GM18858 (cell line): ENCODE data around the gene RHOF.
"Not testable (repeated sequence)": the region's sequence is repeated elsewhere in the genome, so short reads cannot be mapped to it uniquely, and the experiment has no call there.

Experiments used
- ATAC-seq: cut with Tn5 transposase; IDR thresholded peaks from one replicate; pipeline ENCODE4 v1.9.1; 2021; ENCODE audit not compliant: unreplicated experiment

The RHOF gene

GRCh38 chr12:121776190-121777098 lies 17.0 kb downstream of the RHOF start:
- no peak for ATAC-seq

DNA sequence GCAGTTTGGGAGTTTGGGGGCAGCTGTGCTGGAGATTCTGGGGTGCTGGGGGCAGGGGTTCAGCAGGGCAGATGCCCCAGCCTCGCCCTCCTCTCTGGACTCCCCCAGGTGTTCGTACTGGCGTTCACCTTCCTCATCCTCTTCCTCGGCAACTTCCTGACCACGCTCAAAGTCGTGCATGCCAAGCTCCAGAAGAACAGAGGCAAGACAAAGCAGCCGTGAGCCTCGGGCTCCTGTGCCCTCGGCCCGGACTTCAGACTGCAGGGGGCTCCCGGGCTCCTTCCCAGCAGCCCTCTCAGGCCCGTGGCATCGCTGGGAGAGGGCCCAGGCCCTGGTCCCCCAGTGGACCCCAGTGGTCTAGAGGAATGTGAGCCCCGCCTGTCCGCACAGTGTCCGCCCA lies 18.0 kb downstream of the RHOF start:
- ATAC-seq = no peak

DNA sequence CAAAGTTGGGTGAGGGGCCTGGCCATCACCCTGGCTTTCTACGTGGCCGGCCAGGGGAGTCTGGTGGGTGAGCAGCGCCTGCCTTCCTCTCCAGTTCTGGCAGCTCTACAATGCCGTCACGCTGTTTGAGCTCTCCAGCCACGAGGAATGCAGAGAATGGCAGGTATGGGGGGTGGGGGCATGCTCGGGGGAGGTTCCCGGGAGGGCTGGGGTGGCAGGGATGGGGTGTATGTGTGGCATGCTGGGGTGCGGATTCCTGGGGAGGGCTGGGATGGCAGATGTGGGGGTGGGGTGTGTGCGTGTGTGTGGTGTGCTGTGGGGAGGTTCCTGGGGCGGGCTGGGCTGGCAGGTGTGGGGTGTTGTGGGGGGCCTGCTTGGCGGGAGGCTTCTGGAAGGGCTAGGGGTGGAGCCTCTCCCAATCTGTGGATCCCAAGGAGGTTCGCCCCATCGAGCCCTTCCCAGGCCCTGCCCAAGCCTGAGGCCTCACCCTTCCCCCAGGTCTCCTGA lies 18.5 kb downstream of the RHOF start:
- ATAC-seq = no peak

DNA sequence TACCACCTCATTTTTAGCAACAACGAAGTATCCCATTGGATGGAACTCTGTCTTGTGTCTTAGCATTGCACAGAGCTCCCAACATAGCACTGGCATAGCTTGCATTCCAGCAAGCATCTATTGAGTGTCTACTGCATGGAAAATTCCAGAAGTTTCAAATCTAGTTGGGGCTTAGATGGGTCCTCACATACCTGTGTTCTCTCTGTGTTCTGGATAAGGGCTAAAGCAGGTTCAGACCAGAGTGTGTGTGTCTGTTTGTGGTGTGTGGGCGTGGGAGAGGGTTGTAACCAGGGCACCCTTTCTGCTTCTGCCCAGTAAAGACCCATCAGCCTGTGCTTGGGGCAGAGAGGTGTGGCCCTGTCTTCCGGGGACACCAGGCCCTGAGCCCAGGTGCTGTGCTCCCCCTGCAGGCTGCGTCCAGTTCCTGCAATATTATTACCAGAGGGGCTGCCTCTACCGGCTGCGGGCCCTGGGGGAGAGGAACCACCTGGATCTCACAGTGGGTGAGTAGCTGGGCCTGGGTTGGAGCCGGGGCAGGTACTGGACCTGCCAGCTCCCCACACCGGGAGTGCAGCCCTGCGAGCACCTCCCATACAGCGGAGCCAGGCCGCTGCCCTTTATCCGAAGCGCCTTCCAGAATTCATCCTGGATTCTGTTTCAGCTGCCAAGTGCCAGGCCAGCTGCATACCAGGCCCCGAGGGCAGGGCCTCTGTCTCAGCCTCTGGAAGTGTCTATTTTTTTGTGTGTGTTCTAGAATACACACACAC lies 20.3 kb downstream of the RHOF start:
- no peak for ATAC-seq

DNA sequence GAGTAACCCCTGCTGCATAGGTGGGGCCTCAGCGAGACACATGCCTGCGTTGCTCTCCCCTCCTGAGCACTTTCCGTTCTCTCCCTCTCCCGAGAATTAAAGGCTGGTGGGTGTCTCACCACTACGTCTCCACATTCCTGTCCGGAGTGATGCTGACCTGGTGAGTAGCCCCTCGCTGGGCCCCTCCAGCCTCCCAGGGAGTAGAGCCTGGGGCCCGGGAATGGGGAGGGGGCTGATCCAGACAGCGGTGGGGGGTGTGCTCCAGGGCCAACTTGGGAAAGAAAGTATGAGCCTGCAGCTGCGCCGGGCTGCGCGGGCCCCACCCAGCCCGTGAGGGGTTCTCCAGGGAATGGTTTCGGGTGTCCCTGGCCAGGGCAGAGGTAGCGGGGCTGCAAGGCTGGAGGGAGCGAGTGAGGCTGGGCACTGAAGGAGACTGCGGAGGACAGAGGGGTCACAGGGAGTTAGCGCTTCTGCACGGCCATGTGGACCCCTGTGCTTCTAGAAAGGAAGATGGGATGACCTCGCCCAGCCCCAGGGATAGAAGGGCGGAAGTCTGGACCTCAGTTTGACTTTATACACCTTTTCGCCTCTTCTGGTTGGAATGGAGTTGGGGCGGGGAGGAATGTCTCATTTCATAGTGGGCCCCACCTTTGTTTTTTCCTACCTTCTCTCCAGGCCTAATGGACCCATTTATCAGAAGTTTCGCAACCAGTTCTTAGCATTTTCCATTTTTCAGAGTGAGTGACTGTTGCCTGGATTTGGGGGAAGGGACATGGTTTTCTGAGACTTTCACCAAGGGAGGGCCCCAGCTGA lies 22.5 kb downstream of the RHOF start:
- no peak for ATAC-seq

GRCh38 chr12:121770388-121770787 lies 23.1 kb downstream of the RHOF start:
- ATAC-seq = no peak

- ATAC-seq = no peak
These were observed 23.6 kb downstream of the RHOF start for GRCh38 chr12:121769831-121770301.

DNA sequence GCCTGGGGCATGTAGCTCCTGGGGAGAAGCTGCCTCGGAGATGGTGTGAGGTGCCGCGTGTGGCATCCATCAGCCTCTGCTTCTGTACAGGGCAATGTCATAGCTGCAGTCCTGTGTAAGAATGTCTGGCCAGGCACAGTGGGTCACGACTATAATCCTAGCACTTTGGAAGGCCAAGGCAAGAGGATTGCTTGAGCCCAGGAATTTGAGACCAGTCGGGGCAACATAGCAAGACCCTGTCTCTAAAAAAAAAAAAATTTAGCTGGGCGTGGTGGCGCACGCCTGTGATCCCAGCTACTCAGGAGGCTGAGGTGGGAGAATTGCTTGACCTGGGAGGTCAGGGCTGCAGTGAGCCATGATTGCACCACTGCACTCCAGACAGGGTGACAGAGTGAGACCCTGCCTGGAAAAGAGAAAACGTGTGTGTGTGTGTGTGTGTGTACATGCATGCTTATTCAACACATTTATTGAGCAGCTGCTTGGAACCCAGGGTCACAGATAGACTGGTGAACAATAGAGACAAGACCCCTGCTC lies 24.1 kb downstream of the RHOF start:
- no peak for ATAC-seq

GRCh38 chr12:121767525-121768016 lies 25.9 kb downstream of the RHOF start:
- no peak for ATAC-seq

GRCh38 chr12:121766290-121767039 lies 27.0 kb downstream of the RHOF start:
- ATAC-seq = no peak

- no peak for ATAC-seq
These were observed 27.9 kb downstream of the RHOF start for GRCh38 chr12:121765573-121765972.

DNA sequence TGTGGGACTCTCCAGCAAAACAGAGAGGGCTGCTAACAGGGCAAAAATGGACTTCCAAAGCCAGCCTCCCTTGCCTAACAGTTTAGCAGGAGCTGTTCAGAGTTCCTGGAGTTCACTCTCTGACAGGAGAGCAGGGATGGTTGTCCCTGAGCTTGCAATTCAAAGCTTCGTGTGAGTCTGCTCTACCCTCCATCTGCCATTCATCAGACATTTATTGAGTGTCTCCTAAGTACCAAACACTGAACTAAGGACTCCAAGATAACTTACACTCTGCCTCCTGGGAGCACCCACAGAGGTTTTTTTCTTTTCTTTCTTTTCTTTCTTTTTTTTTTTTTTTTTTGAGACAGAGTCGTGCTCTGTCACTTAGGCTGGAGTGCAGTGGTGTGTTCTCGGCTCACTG lies 28.7 kb downstream of the RHOF start:
- no peak for ATAC-seq

DNA sequence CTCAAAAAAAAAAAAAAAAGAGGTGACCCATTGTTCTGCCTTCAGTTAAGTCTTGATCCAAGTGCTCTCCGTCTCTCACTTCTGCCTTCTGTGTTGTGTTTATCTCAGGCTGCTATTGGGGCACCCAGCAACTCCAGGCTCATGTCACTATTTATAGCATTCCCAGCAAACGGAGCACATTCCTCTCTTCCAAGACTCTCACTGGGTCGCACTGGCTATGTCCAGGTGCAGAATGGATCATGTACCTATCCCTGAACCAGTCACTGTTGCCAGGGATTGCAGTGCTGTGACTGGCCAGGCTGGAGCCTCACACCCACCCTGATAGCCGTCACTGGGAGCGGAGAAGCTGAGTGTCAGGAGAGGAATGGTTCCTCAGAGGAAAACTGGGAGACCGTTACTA lies 31.2 kb downstream of the RHOF start:
- ATAC-seq = no peak

DNA sequence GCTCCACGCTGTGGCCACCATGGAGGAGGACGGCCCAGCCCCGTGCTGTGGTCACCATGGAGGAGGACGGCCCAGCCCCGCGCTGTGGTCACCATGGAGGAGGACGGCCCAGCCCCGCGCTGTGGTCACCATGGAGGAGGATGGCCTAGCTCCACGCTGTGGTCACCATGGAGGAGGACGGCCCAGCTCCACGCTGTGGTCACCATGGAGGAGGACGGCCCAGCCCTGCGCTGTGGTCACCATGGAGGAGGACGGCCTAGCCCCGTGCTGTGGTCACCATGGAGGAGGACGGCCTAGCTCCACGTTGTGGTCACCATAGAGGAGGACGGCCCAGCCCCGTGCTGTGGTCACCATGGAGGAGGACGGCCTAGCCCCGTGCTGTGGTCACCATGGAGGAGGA lies 35.0 kb downstream of the RHOF start:
- ATAC-seq = not testable (repeated sequence)

DNA sequence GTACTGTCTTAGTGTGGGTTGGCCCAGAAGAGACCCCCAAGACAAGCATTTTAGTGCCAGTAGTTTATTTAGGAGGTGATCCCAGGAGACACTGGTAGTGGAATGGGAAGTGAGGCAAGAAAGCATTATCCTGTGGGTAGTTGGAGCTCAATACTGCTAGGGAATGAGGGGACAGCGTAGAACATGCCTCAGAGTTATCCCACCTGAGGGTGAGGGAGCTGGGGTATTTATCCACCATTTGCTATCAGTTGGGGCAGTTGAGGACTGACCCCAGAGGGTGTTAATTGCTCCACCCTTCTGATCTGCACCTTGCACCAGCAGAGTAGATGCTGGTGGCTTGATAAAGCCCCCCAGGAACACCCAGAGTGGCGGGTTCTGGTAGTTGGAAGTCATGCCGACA lies 37.9 kb downstream of the RHOF start:
- ATAC-seq = no peak

GRCh38 chr12:121754836-121755235 lies 38.7 kb downstream of the RHOF start:
- no peak for ATAC-seq

- ATAC-seq = no peak
These were observed 39.6 kb downstream of the RHOF start for GRCh38 chr12:121753844-121754264.

DNA sequence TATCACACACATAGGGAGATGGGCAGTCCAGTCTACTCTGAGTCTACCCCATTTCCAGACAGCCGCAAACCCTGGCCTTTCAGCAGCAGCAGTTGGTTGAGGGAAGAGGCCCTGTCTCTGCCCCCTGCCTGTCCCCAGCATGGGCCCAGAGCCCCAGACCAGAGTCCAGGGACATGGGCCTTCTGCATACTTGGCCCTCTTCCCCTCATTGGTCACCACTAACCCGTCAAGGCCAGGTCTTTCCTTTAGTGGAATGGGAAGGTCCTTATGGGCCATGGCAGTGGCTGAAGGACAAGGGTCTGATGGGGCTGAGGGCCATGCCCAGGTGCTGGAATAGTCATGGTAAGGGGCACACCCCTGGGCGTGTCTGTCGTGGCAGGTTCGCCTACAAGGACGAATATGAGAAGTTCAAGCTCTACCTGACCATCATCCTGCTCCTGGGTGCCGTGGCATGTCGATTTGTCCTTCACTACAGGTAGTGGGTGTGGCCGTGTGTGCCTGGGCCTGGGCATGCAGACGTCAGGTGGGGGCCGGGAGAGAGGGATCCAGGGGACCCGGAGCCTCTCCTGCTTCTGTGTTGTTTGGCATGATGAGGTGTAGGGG lies 41.6 kb downstream of the RHOF start:
- ATAC-seq = no peak

DNA sequence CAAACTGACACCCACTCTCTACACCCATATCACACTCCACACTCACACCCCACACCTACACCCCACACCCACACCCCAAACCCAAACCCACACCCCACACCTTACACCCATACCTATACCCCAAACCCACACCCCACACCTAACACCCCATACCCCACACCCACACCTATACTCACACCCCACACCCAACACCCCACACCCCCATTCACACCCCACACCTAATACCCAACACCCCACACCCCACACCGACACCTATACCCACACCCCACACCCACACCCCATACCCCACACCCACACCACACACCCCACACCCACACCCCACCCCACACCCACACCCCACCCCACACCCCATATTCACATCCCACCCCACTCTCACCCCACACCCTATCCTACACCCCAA lies 42.5 kb downstream of the RHOF start:
- ATAC-seq = no peak
